Measurements from ENCODE around the gene RANBP9.

RANBP9 gene

GRCh38 chr6:13613029-13613594 is 98.5 kb downstream of the RANBP9 start:
- Histone ChIP-seq H3K36me3 (ENCODE audit: control insufficient read depth in 2 of 2, insufficient read depth in 2 of 2, low read length in 2 of 2) (peaks cover 10% of the 10 kb centered on the region in 2 donors), H3K27me3 (ENCODE audit: control insufficient read depth in 2 of 2, insufficient read depth in 2 of 2, low read length in 2 of 2) (no peaks in the 10 kb centered on the region), H3K4me3 (ENCODE audit: low read length in 2 of 2) (no peak overlapping the region), H3K9ac (ENCODE audit: low read depth in 1 of 2, low read length in 2 of 2) (no peak overlapping the region), H3K4me1 (ENCODE audit: control insufficient read depth in 2 of 2, insufficient read depth in 2 of 2, low read length in 2 of 2) (peaks cover 14 to 16% of the 10 kb centered on the region in 2 donors), H3K9me3 (ENCODE audit: control insufficient read depth in 2 of 2, low read length in 2 of 2) (no peaks in the 10 kb centered on the region), H3K27ac (ENCODE audit: low read depth in 2 of 2, low read length in 2 of 2) (no peak overlapping the region)

- no peak overlapping the region for H3K9ac ChIP-seq (ENCODE audit: low read depth in 1 of 2, low read length in 2 of 2)
- H3K4me1 ChIP-seq (ENCODE audit: control insufficient read depth in 2 of 2, insufficient read depth in 2 of 2, low read length in 2 of 2), result peaks cover 14 to 15% of the 10 kb centered on the region in 2 donors
- no peaks in the 10 kb centered on the region for H3K27me3 ChIP-seq (ENCODE audit: control insufficient read depth in 2 of 2, insufficient read depth in 2 of 2, low read length in 2 of 2)
- no peak overlapping the region for H3K27ac ChIP-seq (ENCODE audit: low read depth in 2 of 2, low read length in 2 of 2)
- H3K4me3 ChIP-seq (ENCODE audit: low read length in 2 of 2), result no peak overlapping the region
- H3K36me3 ChIP-seq (ENCODE audit: control insufficient read depth in 2 of 2, insufficient read depth in 2 of 2, low read length in 2 of 2), result peaks cover 7 to 8% of the 10 kb centered on the region in 2 donors
- no peaks in the 10 kb centered on the region for H3K9me3 ChIP-seq (ENCODE audit: control insufficient read depth in 2 of 2, low read length in 2 of 2)
These were observed 99.9 kb downstream of the RANBP9 start for GRCh38 chr6:13611715-13612114.

- no peak overlapping the region for H3K9ac ChIP-seq (ENCODE audit: low read depth in 1 of 2, low read length in 2 of 2)
- no peaks in the 10 kb centered on the region for H3K4me1 ChIP-seq (ENCODE audit: control insufficient read depth in 2 of 2, insufficient read depth in 2 of 2, low read length in 2 of 2)
- no peak overlapping the region for H3K4me3 ChIP-seq (ENCODE audit: low read length in 2 of 2)
- no peaks in the 10 kb centered on the region for H3K27me3 ChIP-seq (ENCODE audit: control insufficient read depth in 2 of 2, insufficient read depth in 2 of 2, low read length in 2 of 2)
- H3K27ac ChIP-seq (ENCODE audit: low read depth in 2 of 2, low read length in 2 of 2), result no peak overlapping the region
- no peaks in the 10 kb centered on the region for H3K9me3 ChIP-seq (ENCODE audit: control insufficient read depth in 2 of 2, low read length in 2 of 2)
- H3K36me3 ChIP-seq (ENCODE audit: control insufficient read depth in 2 of 2, insufficient read depth in 2 of 2, low read length in 2 of 2), result peaks cover 33 to 38% of the 10 kb centered on the region in 2 donors
These were observed 106.0 kb downstream of the RANBP9 start for GRCh38 chr6:13605634-13606033.

GRCh38 chr6:13604546-13605416 is 106.9 kb downstream of the RANBP9 start:
- no peak overlapping the region for H3K9ac ChIP-seq (ENCODE audit: low read depth in 1 of 2, low read length in 2 of 2)
- H3K9me3 ChIP-seq (ENCODE audit: control insufficient read depth in 2 of 2, low read length in 2 of 2), result no peaks in the 10 kb centered on the region
- H3K36me3 ChIP-seq (ENCODE audit: control insufficient read depth in 2 of 2, insufficient read depth in 2 of 2, low read length in 2 of 2), result peaks cover 38 to 44% of the 10 kb centered on the region in 2 donors
- no peak overlapping the region for H3K4me3 ChIP-seq (ENCODE audit: low read length in 2 of 2)
- no peaks in the 10 kb centered on the region for H3K4me1 ChIP-seq (ENCODE audit: control insufficient read depth in 2 of 2, insufficient read depth in 2 of 2, low read length in 2 of 2)
- H3K27me3 ChIP-seq (ENCODE audit: control insufficient read depth in 2 of 2, insufficient read depth in 2 of 2, low read length in 2 of 2), result no peaks in the 10 kb centered on the region
- H3K27ac ChIP-seq (ENCODE audit: low read depth in 2 of 2, low read length in 2 of 2), result no peak overlapping the region

GRCh38 chr6:13604135-13604534 is 107.5 kb downstream of the RANBP9 start:
- peaks cover 41 to 48% of the 10 kb centered on the region in 2 donors for H3K36me3 ChIP-seq (ENCODE audit: control insufficient read depth in 2 of 2, insufficient read depth in 2 of 2, low read length in 2 of 2)
- no peaks in the 10 kb centered on the region for H3K9me3 ChIP-seq (ENCODE audit: control insufficient read depth in 2 of 2, low read length in 2 of 2)
- no peaks in the 10 kb centered on the region for H3K4me1 ChIP-seq (ENCODE audit: control insufficient read depth in 2 of 2, insufficient read depth in 2 of 2, low read length in 2 of 2)
- no peak overlapping the region for H3K27ac ChIP-seq (ENCODE audit: low read depth in 2 of 2, low read length in 2 of 2)
- no peak overlapping the region for H3K4me3 ChIP-seq (ENCODE audit: low read length in 2 of 2)
- no peak overlapping the region for H3K9ac ChIP-seq (ENCODE audit: low read depth in 1 of 2, low read length in 2 of 2)
- no peaks in the 10 kb centered on the region for H3K27me3 ChIP-seq (ENCODE audit: control insufficient read depth in 2 of 2, insufficient read depth in 2 of 2, low read length in 2 of 2)

- Histone ChIP-seq H3K4me1 (ENCODE audit: control insufficient read depth in 2 of 2, insufficient read depth in 2 of 2, low read length in 2 of 2) (no peaks in the 10 kb centered on the region), H3K4me3 (ENCODE audit: low read length in 2 of 2) (no peak overlapping the region), H3K9ac (ENCODE audit: low read depth in 1 of 2, low read length in 2 of 2) (no peak overlapping the region), H3K27me3 (ENCODE audit: control insufficient read depth in 2 of 2, insufficient read depth in 2 of 2, low read length in 2 of 2) (no peaks in the 10 kb centered on the region), H3K9me3 (ENCODE audit: control insufficient read depth in 2 of 2, low read length in 2 of 2) (no peaks in the 10 kb centered on the region), H3K27ac (ENCODE audit: low read depth in 2 of 2, low read length in 2 of 2) (no peak overlapping the region), H3K36me3 (ENCODE audit: control insufficient read depth in 2 of 2, insufficient read depth in 2 of 2, low read length in 2 of 2) (peaks cover 31 to 58% of the 10 kb centered on the region in 2 donors)
These were observed 111.6 kb downstream of the RANBP9 start for GRCh38 chr6:13600036-13600435.

- Histone ChIP-seq H3K27me3 (ENCODE audit: control insufficient read depth in 2 of 2, insufficient read depth in 2 of 2, low read length in 2 of 2) (no peaks in the 10 kb centered on the region), H3K9me3 (ENCODE audit: control insufficient read depth in 2 of 2, low read length in 2 of 2) (no peaks in the 10 kb centered on the region), H3K9ac (ENCODE audit: low read depth in 1 of 2, low read length in 2 of 2) (no peak overlapping the region), H3K36me3 (ENCODE audit: control insufficient read depth in 2 of 2, insufficient read depth in 2 of 2, low read length in 2 of 2) (peaks cover 39 to 66% of the 10 kb centered on the region in 2 donors), H3K27ac (ENCODE audit: low read depth in 2 of 2, low read length in 2 of 2) (no peak overlapping the region), H3K4me1 (ENCODE audit: control insufficient read depth in 2 of 2, insufficient read depth in 2 of 2, low read length in 2 of 2) (no peaks in the 10 kb centered on the region), H3K4me3 (ENCODE audit: low read length in 2 of 2) (no peak overlapping the region)
These were observed 114.6 kb downstream of the RANBP9 start for GRCh38 chr6:13597073-13597472.

- H3K9me3 ChIP-seq (ENCODE audit: control insufficient read depth in 2 of 2, low read length in 2 of 2), result no peaks in the 10 kb centered on the region
- no peak overlapping the region for H3K4me3 ChIP-seq (ENCODE audit: low read length in 2 of 2)
- no peak overlapping the region for H3K27ac ChIP-seq (ENCODE audit: low read depth in 2 of 2, low read length in 2 of 2)
- no peaks in the 10 kb centered on the region for H3K4me1 ChIP-seq (ENCODE audit: control insufficient read depth in 2 of 2, insufficient read depth in 2 of 2, low read length in 2 of 2)
- no peaks in the 10 kb centered on the region for H3K27me3 ChIP-seq (ENCODE audit: control insufficient read depth in 2 of 2, insufficient read depth in 2 of 2, low read length in 2 of 2)
- H3K9ac ChIP-seq (ENCODE audit: low read depth in 1 of 2, low read length in 2 of 2), result no peak overlapping the region
- H3K36me3 ChIP-seq (ENCODE audit: control insufficient read depth in 2 of 2, insufficient read depth in 2 of 2, low read length in 2 of 2), result peaks cover 34 to 66% of the 10 kb centered on the region in 2 donors
These were observed 117.9 kb downstream of the RANBP9 start for GRCh38 chr6:13593720-13594119.

- Histone ChIP-seq H3K9ac (ENCODE audit: low read depth in 1 of 2, low read length in 2 of 2) (no peak overlapping the region), H3K9me3 (ENCODE audit: control insufficient read depth in 2 of 2, low read length in 2 of 2) (no peaks in the 10 kb centered on the region), H3K27ac (ENCODE audit: low read depth in 2 of 2, low read length in 2 of 2) (no peak overlapping the region), H3K4me1 (ENCODE audit: control insufficient read depth in 2 of 2, insufficient read depth in 2 of 2, low read length in 2 of 2) (no peaks in the 10 kb centered on the region), H3K4me3 (ENCODE audit: low read length in 2 of 2) (no peak overlapping the region), H3K36me3 (ENCODE audit: control insufficient read depth in 2 of 2, insufficient read depth in 2 of 2, low read length in 2 of 2) (peaks cover 34 to 68% of the 10 kb centered on the region in 2 donors), H3K27me3 (ENCODE audit: control insufficient read depth in 2 of 2, insufficient read depth in 2 of 2, low read length in 2 of 2) (no peaks in the 10 kb centered on the region)
These were observed 118.5 kb downstream of the RANBP9 start for GRCh38 chr6:13593103-13593502.

- no peaks in the 10 kb centered on the region for H3K4me1 ChIP-seq (ENCODE audit: control insufficient read depth in 2 of 2, insufficient read depth in 2 of 2, low read length in 2 of 2)
- H3K36me3 ChIP-seq (ENCODE audit: control insufficient read depth in 2 of 2, insufficient read depth in 2 of 2, low read length in 2 of 2), result peaks cover 44 to 70% of the 10 kb centered on the region in 2 donors
- H3K9me3 ChIP-seq (ENCODE audit: control insufficient read depth in 2 of 2, low read length in 2 of 2), result no peaks in the 10 kb centered on the region
- H3K27me3 ChIP-seq (ENCODE audit: control insufficient read depth in 2 of 2, insufficient read depth in 2 of 2, low read length in 2 of 2), result no peaks in the 10 kb centered on the region
- H3K27ac ChIP-seq (ENCODE audit: low read depth in 2 of 2, low read length in 2 of 2), result no peak overlapping the region
- H3K4me3 ChIP-seq (ENCODE audit: low read length in 2 of 2), result no peak overlapping the region
- no peak overlapping the region for H3K9ac ChIP-seq (ENCODE audit: low read depth in 1 of 2, low read length in 2 of 2)
These were observed 120.3 kb downstream of the RANBP9 start for GRCh38 chr6:13591205-13591921.
